Stimulated activated CD4-positive, alpha-beta T cell treated with anti-CD3 and anti-CD28 coated beads, Interleukin-4, amount 100 ng/mL, for 1 hour (primary cell): ENCODE measurements around the gene CDC14B.
A peak's percentile ranks its signal among the peaks of the same experiment; 100 is the strongest.

Experiments used
- DNase-seq: peaks from one replicate; pipeline ENCODE4 v3.0.0-alpha.2; 2020

The CDC14B gene

DNA sequence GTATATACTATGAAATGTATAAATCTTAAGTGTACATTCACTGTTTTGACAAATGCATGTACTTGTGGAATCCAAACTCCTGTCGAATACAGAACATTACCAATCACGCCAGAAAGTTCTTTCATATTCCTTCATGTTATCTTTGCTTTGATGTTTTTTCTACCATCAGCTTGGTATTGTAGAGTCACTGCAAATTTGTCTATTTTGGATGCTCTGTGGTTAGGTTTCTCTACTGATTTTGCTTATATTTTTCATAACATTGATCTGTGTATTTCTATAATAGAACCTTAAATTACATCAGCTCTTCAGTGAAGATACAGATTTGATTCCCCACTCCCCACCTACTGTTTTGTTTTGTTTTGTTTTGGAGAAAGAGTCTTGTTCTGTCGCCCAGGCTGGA, 138.9 kb downstream of the CDC14B start:
- DNase-seq, result no peak

DNA sequence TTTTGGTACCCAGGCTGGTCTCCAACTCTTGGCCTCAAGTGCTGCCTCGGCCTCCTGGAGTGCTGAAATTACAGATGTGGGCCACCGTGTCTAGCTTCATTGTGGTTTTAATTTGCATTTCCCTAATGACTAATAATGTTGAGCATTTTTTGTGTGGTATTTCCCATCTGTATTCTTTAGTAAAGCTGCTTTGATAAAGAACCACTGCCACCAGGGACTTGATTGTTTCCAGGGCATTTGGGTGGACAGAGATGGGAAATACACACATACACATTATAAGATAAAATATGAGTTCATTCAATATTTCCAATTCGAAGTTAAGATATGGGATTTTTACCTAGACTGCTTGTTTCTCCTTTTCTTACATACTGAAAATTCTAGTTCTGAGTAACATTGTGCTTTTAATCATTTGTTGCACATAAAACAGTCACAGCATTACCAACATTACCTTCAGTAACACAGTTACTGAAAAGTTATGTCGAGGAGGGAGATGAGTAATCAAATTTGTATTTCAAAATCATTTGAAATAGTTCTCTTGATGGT, 140.7 kb downstream of the CDC14B start:
- DNase-seq, result peak; percentile 14

DNA sequence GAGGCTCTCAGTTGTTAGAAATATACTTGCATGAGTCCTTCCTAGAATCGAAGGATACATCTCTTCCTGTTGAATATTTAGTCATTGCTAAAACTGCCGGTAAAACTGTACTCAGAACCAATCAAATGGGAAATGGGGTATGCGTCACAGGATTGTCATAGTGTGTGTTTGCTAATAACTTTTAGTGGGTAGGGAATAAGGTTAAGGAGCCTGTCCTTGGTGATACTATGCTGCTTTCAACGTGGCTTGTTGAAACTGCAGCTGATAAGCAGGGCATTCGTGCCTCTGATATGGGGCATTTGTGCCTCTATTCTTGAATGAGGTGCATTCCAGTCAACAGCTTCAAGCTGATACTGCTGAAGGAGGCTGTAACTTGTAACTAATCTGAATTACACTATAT, 143.1 kb downstream of the CDC14B start:
- DNase-seq, result no peak

DNA sequence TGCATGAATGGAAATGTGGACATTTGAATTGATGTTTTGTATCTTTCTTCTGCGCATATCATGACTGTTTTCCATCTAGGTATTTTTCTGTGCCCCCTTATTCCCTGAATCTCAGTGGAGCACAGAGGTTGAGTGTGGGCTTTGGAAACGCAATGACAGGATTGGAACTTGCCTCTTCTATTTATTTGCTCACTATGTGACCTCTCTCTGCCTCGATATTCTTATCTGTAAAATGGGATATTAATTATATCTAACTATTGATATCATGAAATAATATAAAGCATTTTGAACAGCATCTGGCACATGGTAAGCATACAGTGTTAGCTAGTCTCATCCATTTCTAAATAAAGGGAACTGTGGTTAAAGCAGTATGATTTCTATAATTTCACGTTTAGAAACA, 143.6 kb downstream of the CDC14B start:
- DNase-seq, result no peak

DNA sequence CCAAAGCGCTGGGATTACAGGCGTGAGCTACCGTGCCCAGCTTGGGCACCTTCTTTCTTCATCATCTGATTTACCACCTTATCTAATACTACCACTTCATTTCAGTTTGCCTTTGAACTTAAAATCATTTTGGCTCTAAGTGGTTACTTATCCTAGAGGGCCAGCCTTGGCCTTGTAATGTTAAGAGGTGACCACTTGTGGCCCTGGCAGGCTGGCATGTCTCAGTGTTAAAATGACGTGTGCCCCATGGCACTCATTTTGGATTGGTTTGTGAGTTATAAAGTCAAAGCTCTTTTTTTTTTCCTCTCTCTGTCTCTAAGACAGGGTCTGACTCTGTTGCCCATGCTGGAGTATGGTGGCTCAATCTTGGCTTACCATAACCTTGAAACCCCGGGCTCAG, 151.9 kb downstream of the CDC14B start:
- DNase-seq, result no peak

DNA sequence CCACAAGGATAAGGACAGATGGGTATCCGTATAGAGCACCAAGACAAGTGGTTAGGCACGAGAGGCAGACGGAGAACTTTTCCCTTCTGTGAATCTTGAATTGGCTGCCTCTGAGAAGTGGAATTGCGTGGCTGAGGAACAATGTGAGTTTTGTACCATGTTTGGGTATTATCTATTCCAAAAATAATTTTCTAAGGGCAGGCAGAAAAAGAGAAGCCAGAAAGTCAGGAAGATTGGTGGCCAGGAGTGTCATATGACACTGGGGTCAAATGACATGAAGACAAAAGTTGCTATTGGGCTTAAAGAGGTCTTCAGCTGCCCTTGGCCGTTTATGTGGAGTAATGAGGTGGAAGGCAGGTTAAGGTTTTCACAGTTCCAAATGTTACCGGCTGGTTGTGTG, 155.2 kb downstream of the CDC14B start:
- no peak for DNase-seq

DNA sequence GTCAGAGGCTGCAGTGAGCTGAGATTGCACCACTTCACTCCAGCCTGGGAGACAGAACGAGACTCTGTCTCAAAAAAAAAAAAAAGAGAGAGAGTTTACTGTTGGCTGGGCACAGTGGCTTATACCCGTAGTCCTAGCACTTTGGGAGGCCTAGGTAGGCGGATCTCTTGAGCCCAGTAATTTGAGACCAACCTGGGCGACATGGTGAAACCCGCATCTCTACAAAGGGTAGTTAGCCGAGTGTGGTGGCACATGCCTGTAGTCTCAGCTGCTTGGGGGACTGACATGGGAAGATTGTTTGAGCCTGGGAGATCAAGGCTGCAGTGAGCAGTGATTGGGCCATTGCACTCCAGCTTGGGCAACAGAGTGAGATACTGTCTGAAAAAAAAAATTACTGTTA, 157.1 kb downstream of the CDC14B start:
- no peak for DNase-seq

DNA sequence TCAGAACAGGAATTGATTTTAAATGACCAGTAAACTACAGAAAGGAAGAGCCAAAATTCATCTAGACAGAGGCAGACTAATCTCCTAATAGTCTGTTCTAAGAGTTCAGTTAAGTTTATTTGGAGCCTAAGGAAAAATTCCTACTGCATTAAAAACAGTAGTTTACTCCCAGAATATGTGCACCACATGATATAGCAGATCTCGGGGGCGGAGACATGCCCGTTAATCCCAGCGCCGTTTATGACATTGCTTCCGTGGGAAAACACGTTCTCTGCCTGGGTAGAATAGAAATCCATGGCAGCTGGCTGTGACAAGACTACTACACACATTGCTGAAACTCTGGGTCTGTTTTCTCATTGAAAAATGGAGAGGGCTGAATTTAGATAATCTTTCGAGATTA, 158.3 kb downstream of the CDC14B start:
- DNase-seq, result no peak

DNA sequence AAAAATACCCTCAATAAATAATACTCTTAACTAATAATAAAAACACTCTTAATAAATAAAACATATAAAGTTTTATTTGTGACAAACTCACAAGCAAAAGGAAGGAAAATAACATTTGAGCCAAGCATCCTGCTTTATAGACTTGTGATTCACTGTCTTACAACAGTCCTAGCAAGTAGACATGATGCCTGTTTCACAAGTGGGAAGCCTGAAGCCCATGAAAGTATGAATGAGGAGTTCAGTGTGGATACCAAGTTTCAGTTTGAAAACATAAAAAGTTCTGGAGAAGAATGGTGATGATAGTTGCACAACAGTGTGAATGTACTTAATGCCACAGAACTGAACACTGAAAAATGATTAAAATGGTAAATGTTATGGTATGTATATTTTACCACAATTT, 158.8 kb downstream of the CDC14B start:
- no peak for DNase-seq

DNA sequence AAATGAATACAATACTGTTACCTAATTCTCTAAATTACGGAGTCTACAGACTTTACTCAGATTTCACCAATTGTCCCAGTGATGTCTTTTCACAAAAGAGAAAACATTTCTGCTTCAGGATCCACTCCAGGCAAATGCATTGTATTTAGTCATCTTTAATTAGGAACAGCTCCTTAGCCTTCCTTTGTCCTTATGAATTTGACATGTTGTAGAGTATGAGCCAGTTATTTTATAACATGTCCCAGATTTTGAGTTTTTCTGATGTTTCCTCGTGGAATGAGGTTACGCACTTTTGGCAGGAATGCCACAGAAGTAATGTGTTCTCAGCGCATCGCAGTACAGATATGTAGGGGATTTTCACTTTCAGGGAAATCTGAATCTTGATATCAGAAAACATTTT, 159.2 kb downstream of the CDC14B start:
- DNase-seq, result no peak

DNA sequence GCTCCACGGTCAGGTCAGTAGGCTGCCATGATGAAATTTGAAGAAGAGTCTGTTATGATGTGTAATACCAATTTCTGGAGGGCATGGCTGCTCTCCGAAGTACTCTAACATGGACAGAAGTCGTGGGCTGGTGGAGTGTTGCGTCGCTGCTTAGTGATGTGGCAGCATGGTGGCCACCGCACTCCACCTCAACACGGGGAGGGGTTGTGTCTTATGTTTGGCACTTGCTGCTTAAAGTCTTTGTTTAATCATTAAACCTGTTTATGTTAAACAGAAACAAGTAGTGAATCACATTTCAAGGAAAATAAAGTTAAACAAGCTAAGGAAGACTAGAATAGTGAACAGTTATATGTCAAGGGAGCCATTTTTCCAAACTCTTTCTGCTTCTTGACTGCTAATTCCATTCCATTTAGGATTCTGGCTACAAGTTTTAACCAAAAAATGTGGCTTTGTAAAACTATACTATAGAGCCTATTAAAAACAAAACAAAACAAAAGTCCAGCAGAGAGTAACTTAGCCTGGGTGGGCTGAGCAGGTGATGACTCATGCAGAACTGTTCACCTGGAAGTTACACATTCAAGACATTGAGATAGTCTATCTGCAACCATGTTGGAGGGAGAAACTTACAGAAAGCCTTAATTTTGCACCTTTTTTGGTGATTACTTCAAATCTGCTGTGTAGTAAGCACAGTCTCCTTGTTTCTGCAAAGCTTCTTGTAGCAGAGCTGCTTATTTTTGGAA, 160.2 kb downstream of the CDC14B start:
- no peak for DNase-seq

DNA sequence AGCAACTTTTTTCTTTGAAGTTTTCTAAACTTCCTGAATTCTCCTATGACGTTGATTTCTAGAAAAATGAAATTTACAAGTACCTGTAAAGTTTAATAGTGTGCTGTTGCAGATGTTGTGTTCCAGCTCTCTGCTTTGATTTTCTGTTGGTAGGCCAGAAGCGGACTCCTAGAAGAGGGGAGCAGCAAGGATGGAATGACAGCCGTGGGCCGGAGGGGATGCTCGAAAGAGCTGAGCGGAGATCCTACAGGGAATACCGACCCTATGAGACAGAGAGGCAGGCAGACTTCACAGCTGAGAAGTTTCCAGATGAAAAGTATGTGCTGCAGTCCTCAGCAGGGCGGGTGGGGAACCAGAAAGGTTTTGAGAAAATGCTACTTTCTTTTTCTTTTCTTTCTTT, 161.4 kb downstream of the CDC14B start:
- no peak for DNase-seq

DNA sequence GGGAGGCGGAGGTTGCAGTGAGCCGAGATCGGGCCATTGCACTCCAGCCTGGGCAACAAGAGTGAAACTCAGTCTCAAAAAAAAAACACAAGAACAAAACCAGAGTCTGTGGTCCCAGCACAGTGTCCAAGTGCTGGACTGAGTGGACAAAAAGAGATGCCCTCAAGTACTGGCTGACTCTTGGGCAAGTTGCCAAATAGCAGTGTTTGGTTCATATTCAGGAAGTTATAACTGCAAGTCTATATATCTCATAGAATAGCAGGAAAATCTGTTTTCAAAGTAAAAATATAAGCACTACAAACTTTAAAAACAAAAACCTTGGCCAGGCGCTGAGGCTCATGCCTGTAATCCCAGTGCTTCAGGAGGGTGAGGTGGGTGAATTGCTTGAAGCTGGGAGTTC, 162.4 kb downstream of the CDC14B start:
- no peak for DNase-seq

DNA sequence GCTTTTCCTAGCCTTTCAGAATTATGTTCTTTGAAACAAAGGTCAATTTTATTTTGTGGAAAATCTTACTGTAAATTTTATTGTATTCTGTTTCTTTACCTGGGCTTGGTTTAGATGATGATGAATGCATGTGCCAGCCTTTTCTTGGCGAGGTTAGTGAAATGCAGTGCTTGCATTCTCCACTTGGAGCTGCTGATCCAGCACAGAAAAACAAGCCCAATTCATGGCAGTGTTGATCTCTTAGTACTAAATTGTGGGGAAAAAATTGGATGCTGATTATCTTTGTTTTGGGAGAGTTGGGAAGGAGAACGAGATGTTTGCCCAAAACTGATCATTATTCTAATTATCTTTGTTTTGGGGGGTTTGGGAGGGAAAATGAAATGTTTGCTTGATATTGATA, 166.0 kb downstream of the CDC14B start:
- no peak for DNase-seq

DNA sequence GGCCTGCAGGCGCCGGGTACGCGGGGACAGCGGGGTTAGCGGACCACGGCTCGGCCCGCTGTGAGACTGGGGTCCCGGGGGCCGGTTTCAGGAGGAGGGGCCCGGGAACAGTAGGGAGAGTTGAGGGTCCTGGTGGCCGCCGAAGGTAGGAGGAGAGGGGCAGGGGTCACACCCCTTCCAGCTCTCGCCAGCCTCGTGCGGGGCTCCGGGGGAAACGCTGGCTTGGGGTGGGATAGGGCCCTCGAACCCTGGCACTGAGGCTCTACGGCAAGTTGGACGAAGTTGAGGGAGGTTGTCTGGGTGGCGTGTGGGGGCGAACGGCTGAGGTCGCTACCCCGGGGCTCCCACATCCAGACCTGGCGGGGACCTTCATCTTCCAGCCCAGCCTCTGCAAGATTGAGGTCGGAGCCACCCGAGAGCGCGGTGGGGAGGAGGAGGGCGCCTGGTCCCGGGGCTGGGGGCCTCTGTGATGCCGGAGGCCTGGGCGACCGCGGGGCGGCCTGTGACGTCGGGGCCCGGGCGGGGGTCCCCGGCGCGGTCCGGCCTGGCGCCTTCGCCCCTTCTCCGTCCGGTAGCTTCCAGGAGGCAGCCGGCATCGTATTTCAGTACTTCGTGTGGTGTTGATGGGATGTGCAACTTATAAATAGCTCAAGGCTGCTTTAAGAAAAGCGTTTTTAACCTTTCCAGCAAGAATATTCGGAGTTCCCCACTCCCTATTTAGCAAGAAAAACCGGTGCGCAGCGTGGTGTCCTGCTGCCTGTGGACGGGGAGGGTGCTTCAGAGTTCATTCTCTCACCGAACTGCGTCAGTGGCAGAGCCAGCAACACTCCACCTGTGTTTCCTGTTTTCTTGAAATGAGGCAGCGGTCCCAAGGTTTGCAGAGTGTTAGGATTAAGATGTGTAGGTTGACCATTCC, 168.8 kb downstream of the CDC14B start:
- peak; percentile 31 for DNase-seq
